CD4-positive, alpha-beta T cell treated with Interleukin-17A for 4 hours (primary cell): Measurements from ENCODE around the gene VCPKMT.
"Not testable (repeated sequence)": the region's sequence is repeated elsewhere in the genome, so short reads cannot be mapped to it uniquely, and the experiment has no call there.

ENCODE experiments used
- DNase-seq: peaks from one replicate; pipeline ENCODE4 v3.0.0-alpha.2; 2020; ENCODE audit warnings: mixed read lengths

Gene VCPKMT

GRCh38 chr14:50091240-50091913 is 25.0 kb downstream of the VCPKMT start:
- DNase-seq, result no peak

DNA sequence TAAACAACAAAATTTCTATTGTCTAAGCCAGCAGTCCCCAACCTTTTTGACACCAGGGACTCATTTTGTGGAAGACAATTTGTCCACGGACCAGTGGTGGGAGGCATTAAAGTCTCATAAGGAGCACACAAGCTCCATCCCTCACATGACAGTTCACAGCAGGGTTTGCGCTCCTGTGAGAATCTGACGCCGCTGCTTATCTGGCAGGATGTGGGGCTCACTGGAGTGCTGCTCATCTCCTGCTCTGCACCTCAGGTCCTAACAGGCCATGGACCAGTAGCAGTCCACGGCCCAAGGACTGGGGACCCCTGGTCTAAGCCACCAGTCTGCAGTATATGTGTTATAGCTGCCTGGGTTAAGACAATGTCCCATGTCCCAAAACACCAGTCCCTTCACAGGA is 27.2 kb downstream of the VCPKMT start:
- DNase-seq, result peak; percentile 64

GRCh38 chr14:50088731-50089130 is 27.6 kb downstream of the VCPKMT start:
- no peak for DNase-seq

DNA sequence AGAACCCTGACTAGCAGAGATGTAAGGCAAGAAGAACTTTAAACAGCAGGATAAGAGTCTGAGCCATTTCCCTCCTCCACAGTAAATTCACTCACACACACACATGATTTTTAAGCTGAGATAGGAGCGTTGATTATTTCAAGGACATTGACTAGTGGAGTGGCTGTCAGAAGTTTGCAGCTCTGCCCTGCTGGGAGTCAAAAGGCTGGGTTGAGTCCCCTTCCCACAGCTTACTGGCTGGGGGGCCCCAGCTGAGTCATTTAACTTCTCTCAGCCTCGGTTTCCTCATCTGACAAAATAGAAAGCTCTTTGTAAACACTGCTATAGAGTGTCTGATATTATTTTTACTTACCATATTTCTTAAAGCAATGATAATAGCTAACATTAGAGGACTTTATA is 28.3 kb downstream of the VCPKMT start:
- no peak for DNase-seq

GRCh38 chr14:50087341-50088116 is 28.8 kb downstream of the VCPKMT start:
- no peak for DNase-seq

DNA sequence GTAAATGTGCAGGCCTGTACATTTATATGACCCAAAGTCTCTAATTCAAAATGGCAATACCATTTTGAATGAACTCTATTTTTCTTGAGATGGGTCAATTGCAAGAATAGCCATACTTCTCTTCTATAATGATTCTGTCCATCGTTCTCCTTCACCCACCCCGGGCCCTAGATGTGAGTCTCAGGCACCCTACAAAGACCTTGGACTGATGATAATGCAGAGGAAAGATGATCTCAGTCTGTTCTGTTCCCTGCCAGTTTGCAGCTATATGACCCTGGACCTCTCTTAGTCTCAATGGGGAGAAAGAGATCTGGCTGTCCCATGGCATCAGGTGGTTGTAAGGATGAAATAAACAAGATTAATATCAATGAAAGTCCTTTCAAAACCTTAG is 30.1 kb downstream of the VCPKMT start:
- no peak for DNase-seq

- peak; percentile 39 for DNase-seq
These were observed 30.6 kb downstream of the VCPKMT start for GRCh38 chr14:50085570-50086320.

- DNase-seq, result no peak
These were observed 31.7 kb downstream of the VCPKMT start for GRCh38 chr14:50084666-50085065.

DNA sequence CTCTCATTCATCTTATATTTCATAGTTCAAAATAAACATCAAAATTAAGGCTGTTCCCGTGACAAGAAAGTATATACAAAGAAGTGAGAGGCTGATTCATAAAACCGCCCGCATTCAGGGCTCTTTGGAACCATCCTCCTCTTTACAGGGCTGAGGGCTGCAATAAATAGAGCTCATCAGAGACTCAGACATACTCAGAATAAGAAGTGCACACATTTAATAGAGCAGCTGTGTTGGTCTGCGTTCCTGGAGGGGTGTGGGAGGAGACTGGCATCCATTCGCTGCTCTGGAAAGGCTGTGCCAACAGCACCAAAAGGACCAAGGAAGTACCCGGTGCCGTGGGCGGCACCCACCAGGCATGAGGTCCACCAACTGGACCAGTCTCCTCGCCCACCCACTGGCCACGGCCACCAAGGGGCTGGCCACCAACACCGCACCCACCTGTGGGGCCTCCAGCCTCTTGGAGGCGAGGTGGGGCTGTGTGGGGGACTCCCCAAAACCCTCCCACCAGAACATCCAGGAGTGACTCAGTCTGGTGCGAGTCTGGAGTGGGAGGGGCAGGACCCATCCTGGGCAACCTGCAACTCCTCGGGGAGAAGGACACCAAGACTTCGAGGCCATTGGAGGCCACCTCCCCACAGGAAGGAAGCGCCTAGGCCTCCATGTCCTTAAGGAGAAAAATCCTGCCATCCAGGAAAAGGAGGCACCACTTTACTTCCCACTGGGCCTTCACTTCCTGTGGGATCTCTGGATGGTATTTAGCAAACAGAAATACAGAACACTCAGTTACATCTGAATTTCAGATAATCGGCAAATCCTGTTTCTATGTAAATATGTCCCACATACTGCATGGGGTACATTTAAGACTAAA is 32.7 kb downstream of the VCPKMT start:
- peak; percentile 69 for DNase-seq

DNA sequence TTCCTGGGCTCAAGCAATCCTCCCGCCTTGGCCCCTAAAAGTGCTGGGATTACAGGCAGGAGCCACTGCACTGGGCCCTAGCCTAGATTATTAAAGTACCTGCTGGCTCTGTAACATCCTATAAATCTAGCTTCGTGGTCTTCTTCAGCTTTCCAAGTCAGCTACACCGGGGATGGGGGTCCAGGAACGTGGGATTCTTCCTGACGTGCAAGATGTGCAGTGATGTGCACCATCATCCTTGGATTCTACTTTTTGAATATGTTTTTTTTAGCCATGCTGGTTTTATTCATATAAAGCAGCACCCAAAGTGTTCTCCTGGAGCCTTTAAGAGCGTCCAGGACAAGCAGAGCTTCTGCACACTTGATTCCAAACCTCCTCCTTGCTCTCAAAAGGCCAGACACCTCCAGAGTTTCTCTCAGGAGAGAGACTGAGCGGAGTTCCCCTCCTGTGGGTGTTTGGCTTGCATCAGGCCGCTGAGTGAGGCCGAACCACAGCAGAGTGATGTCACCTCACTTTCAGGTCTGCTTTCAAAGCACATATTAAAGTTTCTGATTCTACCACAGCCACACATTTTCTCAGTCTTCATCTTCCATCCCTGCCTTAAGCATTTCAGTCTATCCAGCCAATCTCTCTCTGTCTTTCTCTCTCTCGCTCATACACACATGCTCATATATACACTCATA is 33.4 kb downstream of the VCPKMT start:
- DNase-seq, result peak; percentile 81

GRCh38 chr14:50082308-50082742 is 34.0 kb downstream of the VCPKMT start:
- DNase-seq, result peak; percentile 61

- not testable (repeated sequence) for DNase-seq
These were observed 37.3 kb downstream of the VCPKMT start for GRCh38 chr14:50079103-50079502.

GRCh38 chr14:50073663-50074062 is 42.7 kb downstream of the VCPKMT start:
- DNase-seq, result not testable (repeated sequence)

DNA sequence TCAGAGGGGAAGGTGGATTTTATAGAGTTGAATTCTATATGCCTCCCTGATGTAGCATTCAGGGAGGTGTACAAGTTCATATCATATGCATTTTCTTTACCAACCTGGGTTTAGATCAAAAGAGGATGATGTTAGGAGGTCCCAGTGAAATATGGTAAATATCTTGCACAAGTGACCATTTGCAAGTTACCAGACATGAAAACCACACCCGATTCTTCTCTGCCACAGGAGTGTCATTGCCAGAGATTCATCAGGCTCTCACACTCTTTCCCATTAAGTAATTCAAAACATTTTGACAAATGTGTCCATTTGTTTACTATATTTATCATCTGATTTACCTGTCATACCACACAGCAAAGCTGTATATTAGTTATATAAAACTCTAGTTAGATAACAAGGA is 44.0 kb downstream of the VCPKMT start:
- DNase-seq, result no peak

DNA sequence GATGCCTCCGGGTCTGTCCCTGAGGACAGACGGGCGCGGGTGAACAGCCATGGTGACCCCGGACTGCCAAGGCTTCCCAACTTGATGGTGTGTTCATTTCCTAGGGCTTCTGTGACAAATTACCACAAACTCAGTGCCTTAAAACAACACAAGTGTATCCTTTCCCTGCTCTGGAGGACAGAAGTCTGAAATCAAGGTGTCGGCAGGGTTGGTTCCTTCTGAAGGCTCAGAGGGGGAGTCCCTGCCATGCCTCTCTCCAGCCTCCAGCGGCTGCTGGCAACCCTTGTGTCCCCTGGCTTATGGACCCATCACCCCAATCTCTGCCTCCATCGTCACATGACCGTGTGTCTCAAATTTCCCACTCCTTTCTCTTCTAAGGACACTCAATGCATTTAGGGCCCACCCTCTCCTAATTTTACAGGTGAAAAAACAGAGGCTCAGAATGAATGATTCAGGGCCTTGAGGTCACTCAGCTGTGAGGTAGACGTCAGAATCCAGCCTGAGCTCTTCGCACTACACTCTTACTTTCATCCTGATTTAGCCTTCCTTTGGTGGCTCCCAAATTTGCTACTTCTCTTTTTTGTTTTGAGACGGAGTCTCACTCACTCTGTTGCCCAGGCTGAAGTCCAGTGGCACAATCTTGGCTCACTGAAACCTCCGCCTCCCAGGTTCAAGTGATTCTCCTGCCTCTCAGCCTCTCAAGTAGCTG is 45.4 kb downstream of the VCPKMT start:
- DNase-seq, result no peak

DNA sequence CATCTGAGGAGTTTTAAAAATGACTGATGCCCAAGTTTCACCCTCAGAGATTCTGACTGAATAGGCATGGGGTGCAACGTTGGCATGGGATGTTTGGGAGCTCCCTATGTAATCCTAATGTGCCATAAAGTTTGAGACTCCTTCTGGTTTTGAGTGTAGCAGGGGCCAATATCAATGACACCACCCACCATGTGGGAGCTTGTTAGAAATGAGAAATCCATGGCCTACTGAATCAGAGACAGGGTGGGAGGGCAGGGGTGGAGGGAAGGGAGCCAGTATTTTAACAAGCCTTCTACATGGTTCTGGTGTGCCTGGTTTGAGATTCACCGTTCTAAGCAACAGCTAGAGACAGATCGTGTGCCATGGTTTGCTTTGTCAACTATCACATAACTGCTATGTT is 46.1 kb downstream of the VCPKMT start:
- DNase-seq, result no peak

DNA sequence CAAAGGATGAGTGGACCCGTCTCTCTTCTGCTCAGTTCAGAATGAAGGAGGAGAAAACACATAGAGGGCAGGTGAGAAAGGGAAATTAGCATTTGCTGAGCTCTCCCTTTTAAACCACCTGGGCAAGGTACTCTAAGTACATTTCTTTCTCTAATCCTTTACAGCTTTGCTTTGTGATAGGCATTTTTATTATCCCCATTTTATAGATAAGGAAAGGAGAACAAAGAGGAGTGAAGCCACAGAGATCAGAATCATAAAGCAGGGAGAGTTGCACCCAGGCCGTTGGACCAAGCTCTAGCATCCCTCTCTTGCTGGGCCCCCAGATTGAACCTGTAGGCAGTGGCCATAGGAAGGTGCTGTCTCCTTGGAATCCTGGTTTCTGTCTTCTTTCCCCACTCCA is 47.0 kb downstream of the VCPKMT start:
- no peak for DNase-seq

GRCh38 chr14:50068496-50068895 is 47.9 kb downstream of the VCPKMT start:
- no peak for DNase-seq

- DNase-seq, result no peak
These were observed 48.5 kb downstream of the VCPKMT start for GRCh38 chr14:50067723-50068495.

GRCh38 chr14:50065583-50065982 is 50.8 kb downstream of the VCPKMT start:
- DNase-seq, result no peak

DNA sequence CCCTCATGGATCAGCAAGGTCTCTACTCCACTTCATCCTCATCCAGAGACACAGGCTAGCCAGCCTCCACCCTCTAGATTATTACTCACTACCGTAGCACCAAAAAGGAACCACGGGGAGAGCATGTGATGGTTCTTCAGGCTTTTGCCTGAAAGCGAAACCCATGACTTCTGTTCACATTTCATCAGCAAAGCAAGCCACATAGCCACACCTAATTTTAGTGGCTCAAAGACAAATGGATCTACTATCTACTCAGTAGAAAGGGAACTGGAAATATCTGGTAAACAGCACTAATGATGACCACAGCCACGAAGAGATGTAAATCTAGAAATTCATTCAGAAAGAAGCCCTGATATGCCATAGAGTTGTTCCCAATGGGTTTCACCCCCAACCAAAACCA is 51.4 kb downstream of the VCPKMT start:
- DNase-seq, result peak; percentile 74
